Measurements from ENCODE around the gene MOB3A.

The MOB3A gene

DNA sequence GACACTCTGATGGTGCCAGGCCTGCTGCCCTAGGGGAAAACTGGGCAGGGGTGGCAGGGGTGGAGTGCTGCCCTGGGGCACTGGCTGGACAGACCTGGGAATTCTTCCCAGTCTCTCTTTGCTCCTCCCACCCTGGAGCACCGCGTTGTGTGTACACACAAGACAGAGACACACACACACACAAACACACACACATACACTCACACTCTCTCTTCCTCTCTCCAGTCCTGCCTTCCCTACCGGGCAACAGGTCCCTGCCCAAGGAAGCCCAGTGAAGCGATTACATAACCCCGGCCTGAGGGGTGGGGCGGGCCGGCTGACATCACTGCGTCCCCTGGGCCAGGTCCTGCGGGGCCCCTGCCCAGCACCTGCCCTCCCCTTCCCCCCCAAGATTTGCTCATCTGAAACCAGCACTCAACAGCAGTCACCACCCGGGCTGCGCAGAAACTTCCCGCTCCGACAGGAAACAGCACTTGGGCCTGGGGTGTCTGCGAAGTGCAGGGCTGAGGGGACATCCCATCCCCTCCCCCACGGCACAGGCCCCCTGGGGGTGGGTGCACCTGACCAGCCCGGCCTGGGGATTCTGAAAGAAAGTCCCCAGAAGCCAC, 46.3 kb downstream of the MOB3A start:
- peak; percentile 55 for ATAC-seq
- TF ChIP-seq ZNF565 (CRISPR knock-in tag; conservative IDR thresholded peaks at IDR 0.05; ENCODE audit: low read depth) (no peak), ZNF70 (CRISPR knock-in tag; IDR thresholded peaks at IDR 0.05) (no peak)
- TF ChIP-seq, protein P1, sequence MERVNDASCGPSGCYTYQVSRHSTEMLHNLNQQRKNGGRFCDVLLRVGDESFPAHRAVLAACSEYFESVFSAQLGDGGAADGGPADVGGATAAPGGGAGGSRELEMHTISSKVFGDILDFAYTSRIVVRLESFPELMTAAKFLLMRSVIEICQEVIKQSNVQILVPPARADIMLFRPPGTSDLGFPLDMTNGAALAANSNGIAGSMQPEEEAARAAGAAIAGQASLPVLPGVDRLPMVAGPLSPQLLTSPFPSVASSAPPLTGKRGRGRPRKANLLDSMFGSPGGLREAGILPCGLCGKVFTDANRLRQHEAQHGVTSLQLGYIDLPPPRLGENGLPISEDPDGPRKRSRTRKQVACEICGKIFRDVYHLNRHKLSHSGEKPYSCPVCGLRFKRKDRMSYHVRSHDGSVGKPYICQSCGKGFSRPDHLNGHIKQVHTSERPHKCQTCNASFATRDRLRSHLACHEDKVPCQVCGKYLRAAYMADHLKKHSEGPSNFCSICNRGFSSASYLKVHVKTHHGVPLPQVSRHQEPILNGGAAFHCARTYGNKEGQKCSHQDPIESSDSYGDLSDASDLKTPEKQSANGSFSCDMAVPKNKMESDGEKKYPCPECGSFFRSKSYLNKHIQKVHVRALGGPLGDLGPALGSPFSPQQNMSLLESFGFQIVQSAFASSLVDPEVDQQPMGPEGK (CRISPR knock-in tag; IDR thresholded peaks at IDR 0.05; ENCODE audit: borderline replicate concordance) = no peak

DNA sequence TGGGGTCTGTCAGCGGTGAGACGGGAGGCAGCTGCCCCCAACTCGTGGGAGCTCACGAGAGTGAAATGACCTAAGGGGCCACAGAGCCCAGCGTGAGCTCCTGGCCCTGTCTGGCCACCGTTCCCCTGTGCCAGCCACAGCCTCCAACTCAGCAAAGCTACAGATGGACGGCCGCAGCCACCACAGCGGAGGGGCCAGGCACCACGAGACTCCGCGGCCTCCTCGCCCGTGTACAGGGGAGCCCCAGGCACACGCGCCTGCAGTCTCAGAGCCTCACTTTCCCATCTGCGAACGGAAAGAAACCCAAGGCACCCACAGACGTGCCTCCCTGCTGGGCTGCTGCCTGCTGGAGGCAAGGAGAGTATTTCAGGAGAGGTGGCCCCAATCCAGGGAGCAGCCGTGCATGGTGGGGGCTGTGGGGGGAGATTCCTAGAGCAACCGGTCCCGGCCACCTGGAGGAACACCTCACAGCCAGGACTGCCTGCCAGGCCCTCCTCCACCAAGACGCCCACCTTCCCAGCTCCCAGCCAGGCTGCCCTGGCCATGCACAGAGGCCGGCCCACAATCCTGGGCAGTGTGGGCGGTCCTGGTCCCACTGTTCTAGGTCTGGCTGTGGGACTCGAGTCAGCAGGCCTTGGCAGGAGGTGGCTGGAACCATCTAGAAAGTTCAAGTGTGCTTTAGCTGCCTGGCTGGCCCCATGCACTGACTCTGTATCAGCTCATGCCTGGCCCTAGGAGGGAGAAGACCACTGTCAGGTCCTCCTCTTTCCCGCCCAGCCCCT, 47.0 kb downstream of the MOB3A start:
- no peak; the same call in none of the 3 replicates for ATAC-seq
- TF ChIP-seq ISL1 (CRISPR knock-in tag; IDR thresholded peaks at IDR 0.05) = no peak
- TF ChIP-seq, protein P2, sequence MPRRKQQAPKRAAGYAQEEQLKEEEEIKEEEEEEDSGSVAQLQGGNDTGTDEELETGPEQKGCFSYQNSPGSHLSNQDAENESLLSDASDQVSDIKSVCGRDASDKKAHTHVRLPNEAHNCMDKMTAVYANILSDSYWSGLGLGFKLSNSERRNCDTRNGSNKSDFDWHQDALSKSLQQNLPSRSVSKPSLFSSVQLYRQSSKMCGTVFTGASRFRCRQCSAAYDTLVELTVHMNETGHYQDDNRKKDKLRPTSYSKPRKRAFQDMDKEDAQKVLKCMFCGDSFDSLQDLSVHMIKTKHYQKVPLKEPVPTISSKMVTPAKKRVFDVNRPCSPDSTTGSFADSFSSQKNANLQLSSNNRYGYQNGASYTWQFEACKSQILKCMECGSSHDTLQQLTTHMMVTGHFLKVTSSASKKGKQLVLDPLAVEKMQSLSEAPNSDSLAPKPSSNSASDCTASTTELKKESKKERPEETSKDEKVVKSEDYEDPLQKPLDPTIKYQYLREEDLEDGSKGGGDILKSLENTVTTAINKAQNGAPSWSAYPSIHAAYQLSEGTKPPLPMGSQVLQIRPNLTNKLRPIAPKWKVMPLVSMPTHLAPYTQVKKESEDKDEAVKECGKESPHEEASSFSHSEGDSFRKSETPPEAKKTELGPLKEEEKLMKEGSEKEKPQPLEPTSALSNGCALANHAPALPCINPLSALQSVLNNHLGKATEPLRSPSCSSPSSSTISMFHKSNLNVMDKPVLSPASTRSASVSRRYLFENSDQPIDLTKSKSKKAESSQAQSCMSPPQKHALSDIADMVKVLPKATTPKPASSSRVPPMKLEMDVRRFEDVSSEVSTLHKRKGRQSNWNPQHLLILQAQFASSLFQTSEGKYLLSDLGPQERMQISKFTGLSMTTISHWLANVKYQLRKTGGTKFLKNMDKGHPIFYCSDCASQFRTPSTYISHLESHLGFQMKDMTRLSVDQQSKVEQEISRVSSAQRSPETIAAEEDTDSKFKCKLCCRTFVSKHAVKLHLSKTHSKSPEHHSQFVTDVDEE (CRISPR knock-in tag; IDR thresholded peaks at IDR 0.05) = no peak
- TF ChIP-seq ZNF70 (CRISPR knock-in tag; IDR thresholded peaks at IDR 0.05) = no peak
- TF ChIP-seq OSR1 (CRISPR knock-in tag; IDR thresholded peaks at IDR 0.05) = no peak
- no peak for TF ChIP-seq ZFP3 (CRISPR knock-in tag; IDR thresholded peaks at IDR 0.05)
- TF ChIP-seq PPARA (CRISPR knock-in tag; IDR thresholded peaks at IDR 0.05; ENCODE audit: borderline replicate concordance) = no peak
- TF ChIP-seq TOX (CRISPR knock-in tag; IDR thresholded peaks at IDR 0.05; ENCODE audit: borderline replicate concordance) = no peak
- TF ChIP-seq ARNTL (CRISPR knock-in tag; IDR thresholded peaks at IDR 0.05; ENCODE audit: borderline replicate concordance, low read depth) = no peak
- no peak for TF ChIP-seq ESRRG (CRISPR knock-in tag; IDR thresholded peaks at IDR 0.05)
- TF ChIP-seq, protein P3, sequence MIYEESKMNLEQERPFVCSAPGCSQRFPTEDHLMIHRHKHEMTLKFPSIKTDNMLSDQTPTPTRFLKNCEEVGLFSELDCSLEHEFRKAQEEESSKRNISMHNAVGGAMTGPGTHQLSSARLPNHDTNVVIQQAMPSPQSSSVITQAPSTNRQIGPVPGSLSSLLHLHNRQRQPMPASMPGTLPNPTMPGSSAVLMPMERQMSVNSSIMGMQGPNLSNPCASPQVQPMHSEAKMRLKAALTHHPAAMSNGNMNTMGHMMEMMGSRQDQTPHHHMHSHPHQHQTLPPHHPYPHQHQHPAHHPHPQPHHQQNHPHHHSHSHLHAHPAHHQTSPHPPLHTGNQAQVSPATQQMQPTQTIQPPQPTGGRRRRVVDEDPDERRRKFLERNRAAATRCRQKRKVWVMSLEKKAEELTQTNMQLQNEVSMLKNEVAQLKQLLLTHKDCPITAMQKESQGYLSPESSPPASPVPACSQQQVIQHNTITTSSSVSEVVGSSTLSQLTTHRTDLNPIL (CRISPR knock-in tag; IDR thresholded peaks at IDR 0.05; ENCODE audit: low read depth) = no peak

DNA sequence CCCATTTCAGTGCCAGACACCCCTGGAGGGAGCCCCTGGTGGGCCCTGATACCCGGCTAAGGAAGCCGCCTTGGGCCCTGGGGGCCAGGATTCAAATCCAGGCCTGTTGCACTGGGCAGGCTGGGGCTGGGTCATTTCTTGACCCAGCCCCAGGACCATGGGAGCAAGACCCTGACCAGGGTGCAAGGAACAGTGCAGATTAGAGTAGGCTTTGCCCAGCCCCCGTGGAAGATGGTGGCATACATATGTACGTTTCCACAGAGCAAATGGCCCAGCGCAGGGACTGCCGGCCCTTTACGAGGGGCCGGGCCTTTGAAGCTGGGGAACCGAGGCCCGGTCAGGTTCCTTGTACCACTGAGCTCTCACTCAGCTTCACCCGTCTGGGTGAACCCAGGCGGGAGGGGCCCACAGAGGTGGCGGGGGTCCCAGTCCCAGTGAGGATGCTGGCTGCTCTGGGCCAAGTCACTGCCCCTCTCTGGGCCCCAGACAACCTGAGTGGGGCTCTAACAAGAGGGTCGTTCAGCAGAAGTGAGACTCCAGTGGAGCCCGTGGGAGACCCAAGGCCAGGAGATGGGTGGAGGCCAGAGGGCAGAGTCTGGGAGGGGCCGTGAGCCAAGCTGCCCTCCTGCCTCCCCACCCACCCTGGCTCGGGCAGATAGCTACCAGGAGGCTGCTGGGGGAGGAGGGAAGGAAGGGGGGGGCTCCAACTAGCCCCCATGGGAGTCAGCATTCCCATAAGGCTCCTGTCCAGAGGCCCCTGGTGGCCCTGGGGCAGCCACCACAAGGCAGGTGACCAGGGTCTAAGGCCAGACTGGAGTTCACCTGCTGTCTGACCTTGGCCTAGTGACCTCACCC, 47.8 kb downstream of the MOB3A start:
- ATAC-seq = no peak
- TF ChIP-seq, protein P4, sequence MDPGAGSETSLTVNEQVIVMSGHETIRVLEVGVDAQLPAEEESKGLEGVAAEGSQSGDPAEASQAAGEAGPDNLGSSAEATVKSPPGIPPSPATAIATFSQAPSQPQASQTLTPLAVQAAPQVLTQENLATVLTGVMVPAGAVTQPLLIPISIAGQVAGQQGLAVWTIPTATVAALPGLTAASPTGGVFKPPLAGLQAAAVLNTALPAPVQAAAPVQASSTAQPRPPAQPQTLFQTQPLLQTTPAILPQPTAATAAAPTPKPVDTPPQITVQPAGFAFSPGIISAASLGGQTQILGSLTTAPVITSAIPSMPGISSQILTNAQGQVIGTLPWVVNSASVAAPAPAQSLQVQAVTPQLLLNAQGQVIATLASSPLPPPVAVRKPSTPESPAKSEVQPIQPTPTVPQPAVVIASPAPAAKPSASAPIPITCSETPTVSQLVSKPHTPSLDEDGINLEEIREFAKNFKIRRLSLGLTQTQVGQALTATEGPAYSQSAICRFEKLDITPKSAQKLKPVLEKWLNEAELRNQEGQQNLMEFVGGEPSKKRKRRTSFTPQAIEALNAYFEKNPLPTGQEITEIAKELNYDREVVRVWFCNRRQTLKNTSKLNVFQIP (CRISPR knock-in tag; IDR thresholded peaks at IDR 0.05; ENCODE audit: borderline replicate concordance, low read depth) = no peak
- TF ChIP-seq OSR1 (CRISPR knock-in tag; IDR thresholded peaks at IDR 0.05) (no peak), RARB (CRISPR knock-in tag; IDR thresholded peaks at IDR 0.05) (no peak), ZFP3 (CRISPR knock-in tag; IDR thresholded peaks at IDR 0.05) (no peak), GLIS3 (CRISPR knock-in tag; IDR thresholded peaks at IDR 0.05) (no peak), ZC3H10 (CRISPR knock-in tag; IDR thresholded peaks at IDR 0.05) (no peak), BACH2 (CRISPR knock-in tag; IDR thresholded peaks at IDR 0.05; ENCODE audit: borderline replicate concordance) (no peak), ZNF70 (CRISPR knock-in tag; IDR thresholded peaks at IDR 0.05) (no peak), SNAI2 (CRISPR knock-in tag; IDR thresholded peaks at IDR 0.05) (no peak), PPARA (CRISPR knock-in tag; IDR thresholded peaks at IDR 0.05; ENCODE audit: borderline replicate concordance) (no peak), TCF4 (CRISPR knock-in tag; IDR thresholded peaks at IDR 0.05; ENCODE audit: borderline replicate concordance) (no peak), TOX (CRISPR knock-in tag; IDR thresholded peaks at IDR 0.05; ENCODE audit: borderline replicate concordance) (no peak), CSDC2 (CRISPR knock-in tag; IDR thresholded peaks at IDR 0.05) (no peak)
- TF ChIP-seq, protein P3 (CRISPR knock-in tag; IDR thresholded peaks at IDR 0.05; ENCODE audit: low read depth) = no peak
- TF ChIP-seq, protein P5, sequence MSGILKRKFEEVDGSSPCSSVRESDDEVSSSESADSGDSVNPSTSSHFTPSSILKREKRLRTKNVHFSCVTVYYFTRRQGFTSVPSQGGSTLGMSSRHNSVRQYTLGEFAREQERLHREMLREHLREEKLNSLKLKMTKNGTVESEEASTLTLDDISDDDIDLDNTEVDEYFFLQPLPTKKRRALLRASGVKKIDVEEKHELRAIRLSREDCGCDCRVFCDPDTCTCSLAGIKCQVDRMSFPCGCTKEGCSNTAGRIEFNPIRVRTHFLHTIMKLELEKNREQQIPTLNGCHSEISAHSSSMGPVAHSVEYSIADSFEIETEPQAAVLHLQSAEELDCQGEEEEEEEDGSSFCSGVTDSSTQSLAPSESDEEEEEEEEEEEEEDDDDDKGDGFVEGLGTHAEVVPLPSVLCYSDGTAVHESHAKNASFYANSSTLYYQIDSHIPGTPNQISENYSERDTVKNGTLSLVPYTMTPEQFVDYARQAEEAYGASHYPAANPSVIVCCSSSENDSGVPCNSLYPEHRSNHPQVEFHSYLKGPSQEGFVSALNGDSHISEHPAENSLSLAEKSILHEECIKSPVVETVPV (CRISPR knock-in tag; IDR thresholded peaks at IDR 0.05) = no peak
- TF ChIP-seq, protein P1 (CRISPR knock-in tag; IDR thresholded peaks at IDR 0.05; ENCODE audit: borderline replicate concordance) = no peak

All from SK-N-SH treated with all-trans-retinoic acid at 6 μM for 48 hours (cell line).